DOHH2 (cell line): ENCODE data around the gene FNDC5.
"Not testable (repeated sequence)": the region's sequence is repeated elsewhere in the genome, so short reads cannot be mapped to it uniquely, and the experiment has no call there.

Experiments
- H3F3A ChIP-seq: fragments of 200-600 bp; sonication (generic), shearing (Covaris generic); 2 replicates; pipeline ENCODE4 v1.6.0; 2016; ENCODE audit warnings: antibody characterized with exemption, mild to moderate bottlenecking; ENCODE audit not compliant: control insufficient read depth, insufficient read depth
- H3K27ac ChIP-seq: fragments of 200-600 bp; sonication (generic); 2 replicates; pipeline ENCODE4 v1.5.1; 2014; ENCODE audit warnings: low read depth, mild to moderate bottlenecking, low read length, moderate library complexity
- H3K27me3 ChIP-seq: fragments of 200-600 bp; sonication (generic); 2 replicates; pipeline ENCODE4 v1.6.1; 2014; ENCODE audit warnings: mild to moderate bottlenecking, low read length, mixed read lengths; ENCODE audit not compliant: control insufficient read depth
- H3K36me3 ChIP-seq: fragments of 200-600 bp; sonication (generic); 2 replicates; pipeline ENCODE4 v1.6.1; 2014; ENCODE audit warnings: mild to moderate bottlenecking, low read length, moderate library complexity, mixed read lengths; ENCODE audit not compliant: control insufficient read depth
- H3K4me1 ChIP-seq: fragments of 200-600 bp; sonication (generic); 2 replicates; pipeline ENCODE4 v1.6.1; 2014; ENCODE audit warnings: mild to moderate bottlenecking, low read length, mixed read lengths; ENCODE audit not compliant: control insufficient read depth
- H3K4me2 ChIP-seq: fragments of 200-600 bp; sonication (generic); 2 replicates; pipeline ENCODE4 v1.6.0; 2014; ENCODE audit warnings: mild to moderate bottlenecking, low read length, moderate library complexity
- H3K4me3 ChIP-seq: fragments of 200-600 bp; sonication (generic); 2 replicates; pipeline ENCODE4 v1.5.1; 2014; ENCODE audit warnings: mild to moderate bottlenecking, low read length, mixed read lengths
- H3K79me2 ChIP-seq: fragments of 200-600 bp; sonication (generic); 2 replicates; pipeline ENCODE4 v1.6.1; 2014; ENCODE audit warnings: mild to moderate bottlenecking, low read length, mixed read lengths; ENCODE audit not compliant: control insufficient read depth
- H3K9me2 ChIP-seq: fragments of 200-600 bp; sonication (generic); replicated peaks from 2 replicates; pipeline ENCODE4 v1.6.1; 2014; ENCODE audit warnings: mild to moderate bottlenecking, low read length, mixed read lengths; ENCODE audit not compliant: control insufficient read depth
- H3K9me3 ChIP-seq: fragments of 200-600 bp; sonication (generic); 2 replicates; pipeline ENCODE4 v1.6.1; 2014; ENCODE audit warnings: antibody characterized with exemption, low read length, mixed read lengths; ENCODE audit not compliant: control insufficient read depth, insufficient read depth
- H4K20me1 ChIP-seq: fragments of 200-600 bp; sonication (generic); 2 replicates; pipeline ENCODE4 v1.6.0; 2014; ENCODE audit warnings: low read depth, mild to moderate bottlenecking, antibody characterized with exemption, low read length, moderate library complexity; ENCODE audit not compliant: control insufficient read depth, insufficient read depth
- CTCF ChIP-seq: fragments of 200-600 bp; sonication (generic); IDR thresholded peaks from one replicate; pipeline ENCODE4 v1.5.1; 2014; ENCODE audit warnings: antibody characterized with exemption, mild to moderate bottlenecking, low read depth, low read length; ENCODE audit not compliant: poor library complexity, severe bottlenecking
- EZH2phosphoT487 ChIP-seq: fragments of 200-600 bp; sonication (generic); IDR thresholded peaks from 2 replicates; pipeline ENCODE4 v1.6.1; 2017; ENCODE audit warnings: borderline replicate concordance, mild to moderate bottlenecking, antibody characterized with exemption, low read length, moderate library complexity, mixed read lengths

The FNDC5 gene

DNA sequence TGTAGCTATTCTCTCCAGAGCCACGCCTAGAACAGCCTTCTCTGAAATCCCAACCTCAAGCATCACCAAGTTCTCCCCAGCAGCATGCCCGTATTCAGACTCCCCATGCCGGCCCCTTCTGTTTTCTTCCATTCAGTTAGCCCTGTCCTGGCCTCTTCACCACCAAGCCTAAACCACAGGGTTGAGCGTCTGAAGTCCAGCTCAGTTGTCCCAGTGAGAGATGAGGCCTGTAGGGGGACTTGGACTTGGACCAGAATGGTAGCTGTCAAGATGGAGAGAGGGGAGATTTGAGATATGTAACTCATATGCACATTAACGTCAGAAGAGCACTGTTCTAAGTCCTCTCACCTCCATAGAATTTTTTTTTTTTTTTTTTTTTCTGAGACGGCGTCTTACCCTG, 35.9 kb upstream of the FNDC5 start:
- H3K4me3 ChIP-seq = no peak overlapping the region

DNA sequence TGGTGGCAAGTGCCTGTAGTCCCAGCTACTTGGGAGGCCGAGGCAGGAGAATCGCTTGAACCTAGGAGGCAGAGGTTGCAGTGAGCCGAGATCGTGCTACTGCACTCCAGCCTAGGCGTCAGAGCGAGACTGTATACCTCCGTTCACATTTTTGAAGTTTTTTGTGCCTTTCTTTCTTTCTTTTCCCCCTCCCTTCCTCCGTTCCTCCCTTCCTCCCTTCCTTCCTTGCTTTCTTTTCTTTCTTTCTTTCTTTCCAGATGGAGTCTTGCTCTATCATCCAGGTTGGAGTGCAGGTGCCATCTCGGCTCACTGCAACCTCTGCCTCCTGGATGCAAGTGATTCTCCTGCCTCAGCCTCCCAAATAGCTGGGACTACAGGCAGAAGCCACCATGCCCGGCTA, 34.9 kb upstream of the FNDC5 start:
- H3K9me2 ChIP-seq, H3K4me2 ChIP-seq, H3F3A ChIP-seq, H4K20me1 ChIP-seq, H3K4me1 ChIP-seq, H3K9me3 ChIP-seq, H3K36me3 ChIP-seq, H3K27ac ChIP-seq, H3K4me3 ChIP-seq, H3K79me2 ChIP-seq: not testable (repeated sequence)
- peaks cover 35% of the 10 kb centered on the region for H3K27me3 ChIP-seq

More for the DNA sequence above, 35.9 kb upstream of the FNDC5 start:
- TF ChIP-seq CTCF (no peak), EZH2phosphoT487 (no peak)
- Histone ChIP-seq H3K4me1 (0 out of 2 replicates have a peak, but pooled peaks cover under 1% of the 10 kb centered on the region), H3K4me2 (no peak overlapping the region), H3K9me2 (no peaks in the 10 kb centered on the region), H3K27me3 (peaks cover 27% of the 10 kb centered on the region), H4K20me1 (no peaks in the 10 kb centered on the region), H3K36me3 (no peaks in the 10 kb centered on the region), H3K27ac (no peak overlapping the region), H3K9me3 (no peaks in the 10 kb centered on the region), H3K79me2 (no peaks in the 10 kb centered on the region), H3F3A (no peaks in the 10 kb centered on the region)

DNA sequence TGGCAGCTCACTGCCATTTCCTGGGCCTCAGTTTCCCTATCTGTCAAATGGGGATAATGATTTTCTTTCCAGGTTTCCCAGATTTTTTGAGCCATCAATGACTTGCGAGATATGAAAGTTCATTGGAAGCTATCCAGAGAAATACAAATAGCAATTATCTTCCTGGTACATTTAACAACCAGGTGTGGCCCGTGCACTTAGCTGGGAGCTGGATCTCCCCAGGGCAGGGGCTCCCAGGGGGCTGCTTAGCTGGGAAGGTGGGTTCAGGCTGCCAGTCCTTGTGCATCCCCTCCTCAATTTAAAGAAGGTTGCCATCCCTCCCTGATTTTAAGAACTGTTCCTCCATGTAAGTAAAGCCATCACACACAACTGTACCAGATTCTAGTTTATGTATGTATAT, 34.1 kb upstream of the FNDC5 start:
- Histone ChIP-seq H3K4me1 (peaks cover 8% of the 10 kb centered on the region), H3K4me2 (no peak overlapping the region), H3K79me2 (no peaks in the 10 kb centered on the region), H3K9me2 (no peaks in the 10 kb centered on the region), H3K27me3 (peaks cover 39% of the 10 kb centered on the region), H3F3A (no peaks in the 10 kb centered on the region), H3K36me3 (no peaks in the 10 kb centered on the region), H3K27ac (no peak overlapping the region), H3K9me3 (no peaks in the 10 kb centered on the region), H3K4me3 (no peak overlapping the region), H4K20me1 (no peaks in the 10 kb centered on the region)
- no peak for TF ChIP-seq CTCF
- no peak for TF ChIP-seq EZH2phosphoT487

GRCh38 chr1:32903991-32904785, 33.5 kb upstream of the FNDC5 start:
- no peaks in the 10 kb centered on the region for H3K79me2 ChIP-seq
- H3K4me2 ChIP-seq = no peak overlapping the region
- no peaks in the 10 kb centered on the region for H3K9me3 ChIP-seq
- no peak overlapping the region for H3K27ac ChIP-seq
- peaks cover 8% of the 10 kb centered on the region for H3K4me1 ChIP-seq
- no peaks in the 10 kb centered on the region for H3F3A ChIP-seq
- H4K20me1 ChIP-seq = no peaks in the 10 kb centered on the region
- TF ChIP-seq CTCF (no peak), EZH2phosphoT487 (no peak)
- no peaks in the 10 kb centered on the region for H3K9me2 ChIP-seq
- no peaks in the 10 kb centered on the region for H3K36me3 ChIP-seq
- H3K27me3 ChIP-seq = peaks cover 44% of the 10 kb centered on the region
- H3K4me3 ChIP-seq = no peak overlapping the region
